T-helper 1 cell treated with Interleukin-12 subunit alpha and Interleukin-12 subunit beta and Interleukin-4 antibody, amounts not matched to agents 30 μg/mL and 1 μg/mL, for 36 hours (primary cell): ENCODE results near the gene CABCOCO1.
"Not testable (repeated sequence)": the region's sequence is repeated elsewhere in the genome, so short reads cannot be mapped to it uniquely, and the experiment has no call there.

ENCODE experiments used
- H3K27ac Mint-ChIP-seq: one replicate; pipeline ENCODE4 v1.8.0; 2021; ENCODE audit warnings: mild to moderate bottlenecking, mixed read lengths
- H3K27me3 Mint-ChIP-seq: one replicate; pipeline ENCODE4 v1.8.0; 2021; ENCODE audit warnings: low read depth, mixed read lengths
- H3K36me3 Mint-ChIP-seq: one replicate; pipeline ENCODE4 v1.8.0; 2021; ENCODE audit warnings: low read depth, mixed read lengths
- H3K4me1 Mint-ChIP-seq: one replicate; pipeline ENCODE4 v1.8.0; 2021; ENCODE audit warnings: low read depth, mixed read lengths
- H3K4me3 Mint-ChIP-seq: one replicate; pipeline ENCODE4 v1.8.0; 2021; ENCODE audit warnings: mild to moderate bottlenecking, moderate library complexity, mixed read lengths
- H3K9me3 Mint-ChIP-seq: one replicate; pipeline ENCODE4 v1.8.0; 2021; ENCODE audit warnings: mixed read lengths

Gene CABCOCO1

DNA sequence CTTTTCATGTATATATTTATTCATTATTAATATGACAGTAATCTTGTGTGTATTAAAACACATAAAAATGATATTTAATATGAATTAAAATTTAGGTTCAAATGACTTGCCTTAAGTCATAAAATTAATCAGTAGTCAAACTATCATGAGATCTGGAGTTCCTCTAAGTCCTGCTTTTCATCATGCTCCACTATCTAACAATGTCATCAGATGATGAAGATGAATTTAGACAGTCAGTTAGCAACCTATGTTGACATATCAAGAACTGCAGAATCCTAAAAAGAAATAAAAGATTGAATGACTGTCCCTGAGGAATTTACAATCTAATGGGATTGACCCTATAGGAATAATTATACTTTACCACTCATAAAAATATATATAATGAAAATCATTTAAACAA lies 7.1 kb downstream of the CABCOCO1 start:
- Mint-ChIP-seq H3K9me3 (no peaks in the 10 kb centered on the region), H3K27me3 (peaks cover 3% of the 10 kb centered on the region), H3K27ac (no peak overlapping the region), H3K36me3 (no peaks in the 10 kb centered on the region), H3K4me1 (no peaks in the 10 kb centered on the region), H3K4me3 (no peak overlapping the region)

GRCh38 chr10:61673360-61673759 lies 10.6 kb downstream of the CABCOCO1 start:
- Mint-ChIP-seq H3K27ac (no peak overlapping the region), H3K9me3 (no peaks in the 10 kb centered on the region), H3K27me3 (no peaks in the 10 kb centered on the region), H3K4me1 (no peaks in the 10 kb centered on the region), H3K4me3 (no peak overlapping the region), H3K36me3 (no peaks in the 10 kb centered on the region)

- H3K4me3 Mint-ChIP-seq: no peak overlapping the region
- H3K4me1 Mint-ChIP-seq: no peaks in the 10 kb centered on the region
- no peak overlapping the region for H3K27ac Mint-ChIP-seq
- no peaks in the 10 kb centered on the region for H3K9me3 Mint-ChIP-seq
- H3K27me3 Mint-ChIP-seq: no peaks in the 10 kb centered on the region
- H3K36me3 Mint-ChIP-seq: no peaks in the 10 kb centered on the region
Measured at GRCh38 chr10:61682323-61682722, 19.6 kb downstream of the CABCOCO1 start.

- Mint-ChIP-seq H3K9me3 (no peaks in the 10 kb centered on the region), H3K27ac (no peak overlapping the region), H3K4me3 (no peak overlapping the region), H3K27me3 (no peaks in the 10 kb centered on the region), H3K4me1 (no peaks in the 10 kb centered on the region), H3K36me3 (no peaks in the 10 kb centered on the region)
Measured at GRCh38 chr10:61683319-61683718, 20.6 kb downstream of the CABCOCO1 start.

GRCh38 chr10:61684894-61685507 lies 22.3 kb downstream of the CABCOCO1 start:
- peaks cover 4% of the 10 kb centered on the region for H3K27me3 Mint-ChIP-seq
- no peaks in the 10 kb centered on the region for H3K9me3 Mint-ChIP-seq
- no peaks in the 10 kb centered on the region for H3K4me1 Mint-ChIP-seq
- H3K36me3 Mint-ChIP-seq: no peaks in the 10 kb centered on the region
- H3K27ac Mint-ChIP-seq: no peak overlapping the region
- H3K4me3 Mint-ChIP-seq: no peak overlapping the region

DNA sequence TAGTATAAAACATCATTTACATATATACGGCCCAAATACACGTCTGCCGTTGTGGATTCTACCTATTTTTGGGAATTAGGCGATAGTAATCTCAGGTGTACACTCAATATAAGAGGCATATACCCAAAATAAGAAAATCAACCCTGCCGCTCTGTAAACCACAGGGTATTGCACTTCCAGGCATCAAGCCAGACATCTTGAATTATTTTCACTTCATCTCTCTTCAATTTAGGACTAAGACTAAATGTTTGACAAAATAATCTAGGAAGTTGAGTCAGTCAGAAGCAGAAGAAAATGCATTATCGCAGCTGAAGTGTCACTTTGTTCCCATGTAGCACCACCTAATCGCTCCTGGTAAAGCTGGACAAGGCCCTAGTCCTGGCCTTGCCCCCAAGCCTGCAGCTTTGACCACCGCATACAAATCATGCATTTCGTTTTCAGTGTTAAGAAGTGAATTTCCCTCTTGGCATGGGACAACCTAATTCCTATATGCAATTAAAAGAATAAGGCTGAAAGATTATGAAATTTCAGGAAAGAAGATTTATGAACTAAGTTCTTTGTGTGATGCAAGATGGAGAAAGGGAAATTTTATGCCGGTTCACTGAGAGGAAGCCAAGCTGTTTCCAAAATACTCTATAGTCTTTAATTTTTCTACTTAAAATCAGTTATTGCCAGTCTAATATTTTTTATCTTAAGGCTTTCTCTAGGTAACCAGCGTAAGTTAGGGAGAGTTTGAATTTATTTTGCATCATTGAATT lies 26.0 kb downstream of the CABCOCO1 start:
- Mint-ChIP-seq H3K4me1 (no peaks in the 10 kb centered on the region), H3K27ac (no peak overlapping the region), H3K27me3 (peaks cover 8% of the 10 kb centered on the region), H3K36me3 (no peaks in the 10 kb centered on the region), H3K4me3 (no peak overlapping the region), H3K9me3 (no peaks in the 10 kb centered on the region)

GRCh38 chr10:61691667-61692066 lies 28.9 kb downstream of the CABCOCO1 start:
- H3K27ac Mint-ChIP-seq, H3K4me3 Mint-ChIP-seq, H3K36me3 Mint-ChIP-seq, H3K9me3 Mint-ChIP-seq, H3K4me1 Mint-ChIP-seq: not testable (repeated sequence)
- H3K27me3 Mint-ChIP-seq: peaks cover 22% of the 10 kb centered on the region

- Mint-ChIP-seq H3K4me1 (no peaks in the 10 kb centered on the region), H3K36me3 (no peaks in the 10 kb centered on the region), H3K9me3 (no peaks in the 10 kb centered on the region), H3K27me3 (peaks cover 22% of the 10 kb centered on the region), H3K4me3 (no peak overlapping the region), H3K27ac (no peak overlapping the region)
Measured at GRCh38 chr10:61692447-61693010, 29.8 kb downstream of the CABCOCO1 start.

- peaks cover 11% of the 10 kb centered on the region for H3K27me3 Mint-ChIP-seq
- no peaks in the 10 kb centered on the region for H3K4me1 Mint-ChIP-seq
- no peak overlapping the region for H3K4me3 Mint-ChIP-seq
- no peak overlapping the region for H3K27ac Mint-ChIP-seq
- H3K36me3 Mint-ChIP-seq: no peaks in the 10 kb centered on the region
- H3K9me3 Mint-ChIP-seq: no peaks in the 10 kb centered on the region
Measured at GRCh38 chr10:61698968-61699655, 36.4 kb downstream of the CABCOCO1 start.

GRCh38 chr10:61701055-61701705 lies 38.5 kb downstream of the CABCOCO1 start:
- no peaks in the 10 kb centered on the region for H3K9me3 Mint-ChIP-seq
- no peak overlapping the region for H3K27ac Mint-ChIP-seq
- no peaks in the 10 kb centered on the region for H3K36me3 Mint-ChIP-seq
- no peak overlapping the region for H3K4me3 Mint-ChIP-seq
- H3K4me1 Mint-ChIP-seq: no peaks in the 10 kb centered on the region
- no peaks in the 10 kb centered on the region for H3K27me3 Mint-ChIP-seq

DNA sequence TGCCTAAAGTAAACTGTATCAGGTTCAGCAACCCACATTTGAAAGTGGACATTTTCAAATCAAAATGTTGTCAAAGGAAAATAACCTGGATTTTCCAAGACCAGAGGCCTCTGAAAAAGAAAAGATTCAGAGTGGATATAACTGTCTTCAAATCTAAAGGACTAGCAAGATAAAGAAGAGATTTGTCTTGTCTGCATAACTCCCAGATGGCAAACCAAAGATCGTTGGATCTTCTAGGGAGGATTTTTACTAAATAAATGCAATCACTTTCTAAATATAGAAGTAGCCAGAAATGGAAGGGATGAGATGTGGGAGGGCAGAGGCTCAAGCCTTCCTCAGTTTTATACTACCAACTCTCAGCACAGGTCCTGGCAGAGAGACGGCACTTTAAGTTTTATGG lies 39.0 kb downstream of the CABCOCO1 start:
- no peaks in the 10 kb centered on the region for H3K36me3 Mint-ChIP-seq
- no peak overlapping the region for H3K4me3 Mint-ChIP-seq
- H3K27me3 Mint-ChIP-seq: no peaks in the 10 kb centered on the region
- H3K27ac Mint-ChIP-seq: no peak overlapping the region
- no peaks in the 10 kb centered on the region for H3K4me1 Mint-ChIP-seq
- H3K9me3 Mint-ChIP-seq: no peaks in the 10 kb centered on the region

- Mint-ChIP-seq H3K27me3 (no peaks in the 10 kb centered on the region), H3K9me3 (no peaks in the 10 kb centered on the region), H3K4me3 (no peak overlapping the region), H3K27ac (no peak overlapping the region), H3K36me3 (no peaks in the 10 kb centered on the region), H3K4me1 (no peaks in the 10 kb centered on the region)
Measured at GRCh38 chr10:61702584-61702983, 39.9 kb downstream of the CABCOCO1 start.

- H3K36me3 Mint-ChIP-seq: no peaks in the 10 kb centered on the region
- H3K4me3 Mint-ChIP-seq: no peak overlapping the region
- no peaks in the 10 kb centered on the region for H3K4me1 Mint-ChIP-seq
- no peak overlapping the region for H3K27ac Mint-ChIP-seq
- no peaks in the 10 kb centered on the region for H3K9me3 Mint-ChIP-seq
- H3K27me3 Mint-ChIP-seq: no peaks in the 10 kb centered on the region
Measured at GRCh38 chr10:61705022-61705613, 42.4 kb downstream of the CABCOCO1 start.

DNA sequence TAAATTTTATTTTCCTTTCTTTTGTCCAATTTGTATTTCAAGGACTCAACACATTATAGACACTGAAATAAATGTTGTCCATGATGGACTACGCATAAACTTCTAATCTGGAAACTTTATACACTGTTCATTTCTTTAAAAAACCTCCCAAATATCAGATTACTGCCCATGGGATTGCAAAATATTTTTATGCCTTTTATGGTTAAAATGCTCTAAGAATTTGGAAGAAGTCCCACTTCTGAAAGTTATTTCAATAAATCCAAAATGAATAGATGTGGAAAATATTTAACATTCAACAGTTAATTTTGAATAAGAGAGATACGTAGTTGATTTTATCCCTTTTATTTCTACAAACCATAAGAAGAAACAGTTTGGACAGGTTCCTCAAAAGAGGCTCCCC lies 46.1 kb downstream of the CABCOCO1 start:
- Mint-ChIP-seq H3K36me3 (no peaks in the 10 kb centered on the region), H3K9me3 (no peaks in the 10 kb centered on the region), H3K27ac (no peak overlapping the region), H3K4me1 (no peaks in the 10 kb centered on the region), H3K4me3 (no peak overlapping the region), H3K27me3 (peaks cover 15% of the 10 kb centered on the region)
